ENCODE measurements around the gene SNX33.

SNX33 gene

GRCh38 chr15:75661100-75661755 is 13.5 kb downstream of the SNX33 start:
- H3K4me3 ChIP-seq (ENCODE audit: severe bottlenecking): no peak overlapping the region

DNA sequence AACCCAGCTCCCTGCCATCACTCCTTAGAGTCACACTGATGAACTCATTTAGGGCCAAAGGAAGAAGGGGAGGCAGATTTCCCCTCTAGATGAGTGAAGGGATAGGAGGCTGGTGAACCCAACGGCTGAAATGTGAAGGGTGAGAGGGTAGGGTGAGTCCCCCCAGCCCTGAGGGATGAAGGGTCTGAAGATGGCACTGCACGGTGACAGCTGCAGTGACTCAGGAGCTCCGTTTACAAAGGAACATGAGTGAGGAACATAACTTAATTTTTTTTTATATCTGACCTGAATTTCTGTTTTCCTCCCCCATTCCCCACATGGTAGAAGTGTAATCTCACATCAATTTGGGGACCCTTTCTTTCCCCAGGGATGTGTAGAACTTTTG is 14.0 kb downstream of the SNX33 start:
- TF ChIP-seq CTCF (IDR thresholded peaks at IDR 0.05; ENCODE audit: poor library complexity, severe bottlenecking): no peak
- Histone ChIP-seq H3K4me3 (ENCODE audit: severe bottlenecking) (no peak overlapping the region), H3K36me3 (ENCODE audit: low read depth) (peaks cover 29% of the 10 kb centered on the region), H3K4me1 (ENCODE audit: insufficient read depth, poor library complexity, severe bottlenecking) (peaks cover 44% of the 10 kb centered on the region), H3K27ac (ENCODE audit: poor library complexity, severe bottlenecking) (peak overlapping the region; percentile 97), H3K9me3 (ENCODE audit: severe bottlenecking) (no peaks in the 10 kb centered on the region), H3K27me3 (ENCODE audit: insufficient read depth, poor library complexity, severe bottlenecking) (no peaks in the 10 kb centered on the region)
- ATAC-seq (ENCODE audit: low read depth): no peak
- no peak for DNase-seq (ENCODE audit: low spot score)

More at GRCh38 chr15:75661100-75661755, 13.5 kb downstream of the SNX33 start:
- Histone ChIP-seq H3K36me3 (ENCODE audit: low read depth) (peaks cover 34% of the 10 kb centered on the region), H3K27ac (ENCODE audit: poor library complexity, severe bottlenecking) (peak overlapping the region; percentile 97), H3K27me3 (ENCODE audit: insufficient read depth, poor library complexity, severe bottlenecking) (no peaks in the 10 kb centered on the region), H3K9me3 (ENCODE audit: severe bottlenecking) (no peaks in the 10 kb centered on the region), H3K4me1 (ENCODE audit: insufficient read depth, poor library complexity, severe bottlenecking) (peaks cover 39% of the 10 kb centered on the region)
- ATAC-seq (ENCODE audit: low read depth): peak; percentile 93
- TF ChIP-seq CTCF (IDR thresholded peaks at IDR 0.05; ENCODE audit: poor library complexity, severe bottlenecking): no peak
- peak; percentile 100 for DNase-seq (ENCODE audit: low spot score)

DNA sequence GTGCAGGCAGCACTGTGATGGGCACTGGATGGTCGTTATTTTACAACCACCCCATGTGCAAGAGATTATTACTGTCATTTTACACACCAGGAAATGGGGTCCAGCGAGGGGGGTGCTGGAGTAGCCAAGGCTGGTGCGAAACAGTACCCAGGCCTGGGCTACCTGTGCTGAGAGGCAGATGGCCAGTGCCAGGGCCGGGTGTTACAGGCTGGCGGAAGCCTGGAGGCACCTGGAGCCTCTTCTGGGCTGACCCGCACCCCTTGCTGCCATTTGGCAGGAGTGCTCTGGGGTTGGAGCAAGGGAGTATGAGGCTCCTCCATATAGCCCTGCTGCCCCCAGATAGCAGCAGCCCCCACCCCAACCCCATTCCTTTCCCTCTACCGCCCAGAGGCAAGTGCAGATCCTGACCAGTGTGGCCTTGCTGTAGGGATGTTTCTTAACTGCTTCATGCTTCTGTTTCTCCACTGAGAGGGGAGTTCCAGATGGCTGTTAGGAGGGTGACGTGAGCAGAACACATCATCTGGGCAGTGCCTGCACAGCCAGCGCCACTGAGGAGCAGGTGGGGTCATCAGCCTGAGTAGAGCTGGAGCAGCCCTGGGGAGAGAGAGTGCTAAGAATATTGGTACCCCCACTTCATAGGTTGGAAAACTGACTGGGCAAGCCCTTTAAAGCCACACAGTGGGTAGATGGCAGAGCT is 15.3 kb downstream of the SNX33 start:
- Histone ChIP-seq H3K4me3 (ENCODE audit: severe bottlenecking) (no peak overlapping the region), H3K27me3 (ENCODE audit: insufficient read depth, poor library complexity, severe bottlenecking) (no peaks in the 10 kb centered on the region), H3K9me3 (ENCODE audit: severe bottlenecking) (no peaks in the 10 kb centered on the region), H3K4me1 (ENCODE audit: insufficient read depth, poor library complexity, severe bottlenecking) (peaks cover 55% of the 10 kb centered on the region), H3K36me3 (ENCODE audit: low read depth) (peaks cover 21% of the 10 kb centered on the region), H3K27ac (ENCODE audit: poor library complexity, severe bottlenecking) (peak overlapping the region; percentile 97)
- no peak for TF ChIP-seq CTCF (IDR thresholded peaks at IDR 0.05; ENCODE audit: poor library complexity, severe bottlenecking)
- DNase-seq (ENCODE audit: low spot score) (peak; percentile 76), ATAC-seq (ENCODE audit: low read depth) (no peak)

GRCh38 chr15:75663931-75664421 is 16.3 kb downstream of the SNX33 start:
- Histone ChIP-seq H3K9me3 (ENCODE audit: severe bottlenecking) (no peaks in the 10 kb centered on the region), H3K27me3 (ENCODE audit: insufficient read depth, poor library complexity, severe bottlenecking) (no peaks in the 10 kb centered on the region), H3K36me3 (ENCODE audit: low read depth) (peaks cover 13% of the 10 kb centered on the region), H3K27ac (ENCODE audit: poor library complexity, severe bottlenecking) (peak overlapping the region; percentile 97), H3K4me3 (ENCODE audit: severe bottlenecking) (no peak overlapping the region), H3K4me1 (ENCODE audit: insufficient read depth, poor library complexity, severe bottlenecking) (peaks cover 62% of the 10 kb centered on the region)
- no peak for TF ChIP-seq CTCF (IDR thresholded peaks at IDR 0.05; ENCODE audit: poor library complexity, severe bottlenecking)
- DNase-seq (ENCODE audit: low spot score): peak; percentile 81
- ATAC-seq (ENCODE audit: low read depth): no peak
